ENCODE results near the gene ABCA2.

The ABCA2 gene

DNA sequence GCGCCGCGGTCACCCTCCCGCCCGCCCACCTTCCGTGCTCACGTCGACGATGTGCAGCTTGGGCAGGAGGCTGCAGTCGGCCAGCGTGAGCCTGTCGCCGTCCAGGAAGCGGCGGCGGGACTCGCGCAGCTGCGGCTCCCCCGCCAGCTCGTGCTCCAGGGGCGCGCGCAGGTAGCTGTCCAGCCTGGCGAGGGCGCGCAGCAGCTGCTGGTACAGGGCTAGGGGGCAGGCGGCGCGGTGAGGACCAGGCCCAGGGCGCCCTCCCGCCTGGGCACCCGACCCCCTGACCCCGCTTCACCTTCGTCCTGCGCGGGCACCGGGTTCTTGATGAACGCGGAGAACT lies 33.2 kb downstream of the ABCA2 start:
- no peak for DNase-seq

DNA sequence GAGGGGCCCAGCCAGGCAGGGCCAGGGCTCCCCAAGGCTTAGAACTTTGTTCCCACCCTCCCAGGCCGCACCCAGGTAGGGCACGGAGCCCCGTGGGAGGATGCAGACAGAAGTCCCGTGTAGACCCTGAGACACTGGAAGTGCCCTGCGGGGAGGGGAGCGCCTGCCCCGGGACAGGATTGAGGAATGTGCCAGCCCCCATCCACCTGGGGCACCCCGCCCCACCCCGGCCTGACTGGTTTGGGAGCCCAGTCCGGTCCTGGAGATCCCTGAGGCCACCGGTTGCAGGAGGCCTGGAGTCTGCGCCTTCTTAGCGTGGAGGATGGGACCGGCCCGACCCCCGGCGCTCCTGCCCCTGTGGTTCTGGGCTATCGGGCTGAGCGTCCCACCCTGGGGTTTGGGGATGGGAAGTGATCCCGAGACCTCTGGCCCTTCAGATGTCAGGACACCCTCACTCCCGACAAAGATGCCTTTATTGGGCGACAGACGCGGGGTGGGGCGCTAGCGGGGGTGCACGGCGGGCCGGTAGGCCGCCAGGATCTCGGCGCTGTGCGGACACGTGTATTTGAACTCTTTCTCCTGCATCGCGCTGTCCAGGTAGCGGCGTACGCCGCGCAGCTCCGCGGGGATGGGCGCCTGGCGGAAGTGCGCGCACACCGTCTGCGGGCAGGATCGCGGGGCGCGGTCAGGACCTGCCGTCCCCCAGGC lies 33.7 kb downstream of the ABCA2 start:
- DNase-seq, result no peak

DNA sequence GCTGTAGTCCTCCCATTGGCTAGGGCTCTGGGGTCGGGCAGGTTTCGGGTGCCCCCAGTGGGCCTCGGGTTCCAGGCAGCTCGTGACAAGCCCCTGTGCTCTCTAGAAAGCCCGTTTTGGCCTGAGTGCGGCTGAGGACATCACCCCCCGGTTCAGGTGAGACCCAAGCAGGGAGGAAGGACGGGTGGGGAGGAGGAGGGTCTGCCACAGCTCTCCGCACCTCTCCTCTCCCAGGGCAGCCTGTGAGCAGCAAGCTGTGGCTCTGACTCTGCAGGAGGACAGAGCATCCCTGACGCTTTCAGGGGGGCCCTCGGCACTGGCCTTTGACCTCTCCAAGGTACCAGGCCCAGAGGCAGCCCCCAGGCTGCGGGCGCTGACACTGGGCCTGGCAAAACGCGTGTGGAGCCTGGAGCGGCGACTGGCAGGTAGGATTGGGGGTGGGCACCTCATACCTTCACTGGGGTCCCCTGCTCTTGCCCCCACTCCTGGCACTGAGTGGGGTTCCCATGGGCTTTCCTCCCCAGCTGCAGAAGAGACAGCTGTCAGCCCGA lies 35.1 kb downstream of the ABCA2 start:
- DNase-seq, result no peak

DNA sequence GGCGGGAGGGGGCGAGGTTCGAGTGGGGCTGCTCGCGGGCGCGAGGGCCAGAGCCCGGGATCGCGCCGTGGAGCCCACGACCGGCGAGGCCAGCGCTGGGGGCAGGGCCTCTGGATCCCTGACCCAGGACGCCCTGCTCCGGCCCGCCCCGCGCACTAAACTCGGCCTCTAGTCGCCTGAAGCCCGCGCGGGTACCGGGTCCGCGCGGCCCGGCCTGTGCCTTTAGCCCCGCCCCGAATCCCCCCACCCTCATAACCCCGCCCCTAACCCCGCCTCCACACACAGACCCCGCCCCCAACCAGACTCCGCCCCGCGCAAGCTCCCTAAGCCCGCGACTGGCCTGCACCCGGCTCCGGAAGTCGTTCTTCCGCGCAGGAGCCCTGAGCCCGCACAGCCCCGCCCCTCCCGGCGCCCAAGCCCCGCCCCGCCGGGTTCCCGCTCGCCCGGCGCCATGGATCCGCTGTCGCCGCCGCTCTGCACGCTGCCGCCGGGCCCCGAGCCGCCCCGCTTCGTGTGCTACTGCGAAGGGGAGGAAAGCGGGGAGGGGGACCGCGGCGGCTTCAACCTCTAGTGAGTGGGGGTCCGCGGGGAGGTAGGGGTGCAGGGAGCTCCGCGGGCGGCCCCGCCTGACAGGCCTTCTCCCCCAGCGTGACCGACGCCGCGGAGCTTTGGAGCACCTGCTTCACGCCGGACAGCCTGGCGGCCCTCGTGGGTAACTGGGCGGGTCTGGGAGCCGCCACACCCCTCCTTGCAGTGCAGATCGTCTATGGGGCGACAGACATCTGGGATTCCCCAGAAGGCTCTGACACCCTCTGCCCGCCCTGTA lies 35.8 kb downstream of the ABCA2 start, which contains the start of gene PAXX:
Gene PAXX (plus strand): TSS at position 430 of the 826 bp plus-strand sequence. CDS start 22 bp downstream, at position 452.
- DNase-seq, result peak; percentile 76 to 87

DNA sequence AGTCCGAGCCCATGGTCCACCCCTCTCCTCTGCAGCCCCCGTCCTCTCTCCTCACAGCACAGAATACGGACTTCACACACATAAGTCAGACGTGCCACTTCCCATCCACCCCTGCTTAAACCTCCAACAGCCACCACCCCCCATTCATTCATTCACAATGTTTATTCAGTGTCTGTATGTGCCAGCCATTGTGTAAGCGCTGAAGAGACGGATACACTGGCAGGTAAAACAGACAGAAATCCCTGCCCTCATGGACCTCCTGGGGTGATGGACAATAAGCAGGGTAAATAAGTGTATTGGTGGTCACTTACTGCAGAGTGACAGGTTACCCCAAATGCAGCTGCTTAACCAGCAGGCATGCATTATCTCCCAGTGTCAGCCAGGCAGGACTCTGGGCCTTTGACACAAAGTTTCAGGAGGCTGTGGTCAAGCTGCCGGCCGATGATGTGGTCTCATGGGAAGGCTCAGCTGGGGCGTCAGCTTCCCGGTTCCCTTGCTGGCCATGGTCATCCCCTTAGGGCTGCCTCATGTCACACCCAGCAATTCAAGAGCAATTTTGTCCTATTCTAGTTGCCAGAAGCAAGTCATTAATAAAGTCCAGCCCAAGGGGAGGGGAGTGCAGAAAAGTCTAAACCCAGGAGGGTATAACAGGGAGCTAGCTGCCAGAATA lies 37.7 kb downstream of the ABCA2 start:
- DNase-seq, result no peak

DNA sequence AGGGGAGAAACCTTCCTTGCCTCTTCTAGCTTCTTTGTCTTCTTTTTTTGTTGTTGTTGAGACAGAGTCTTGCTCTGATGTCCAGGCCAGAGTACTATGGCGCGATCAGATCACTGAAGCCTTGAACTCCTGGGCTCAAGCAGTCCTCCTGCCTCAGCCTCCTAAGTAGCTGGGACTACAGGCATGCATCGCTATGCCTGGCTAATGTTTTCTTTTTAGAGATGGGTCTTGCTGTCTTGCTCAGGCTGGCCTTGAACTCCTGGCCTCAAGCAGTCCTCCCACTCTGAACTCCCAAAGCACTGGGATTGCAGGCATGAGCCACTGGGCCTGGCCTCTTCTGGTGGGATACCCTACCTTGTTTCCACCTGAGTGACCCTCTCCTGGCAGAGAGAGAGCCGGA lies 39.2 kb downstream of the ABCA2 start:
- DNase-seq, result no peak

DNA sequence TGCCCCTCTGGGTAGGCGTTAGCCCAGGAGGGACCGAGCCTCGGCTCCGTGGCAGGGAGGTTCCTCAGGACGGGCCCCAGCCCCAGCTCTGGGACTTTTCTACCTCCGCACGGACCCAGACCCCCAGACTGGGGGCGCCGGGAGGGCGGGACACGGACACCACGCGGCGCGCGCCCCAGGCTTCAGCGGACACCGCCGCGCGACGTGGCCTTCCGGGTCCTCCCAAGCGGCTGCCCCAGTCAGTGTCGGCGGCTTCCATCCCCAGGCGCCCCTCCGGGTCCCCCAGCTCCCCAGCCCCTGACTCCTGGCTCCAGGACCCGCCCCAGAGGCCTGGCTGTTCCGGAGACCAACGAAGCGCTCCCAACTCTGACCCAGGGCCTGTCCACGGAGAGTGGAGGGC lies 42.2 kb downstream of the ABCA2 start:
- DNase-seq, result no peak

DNA sequence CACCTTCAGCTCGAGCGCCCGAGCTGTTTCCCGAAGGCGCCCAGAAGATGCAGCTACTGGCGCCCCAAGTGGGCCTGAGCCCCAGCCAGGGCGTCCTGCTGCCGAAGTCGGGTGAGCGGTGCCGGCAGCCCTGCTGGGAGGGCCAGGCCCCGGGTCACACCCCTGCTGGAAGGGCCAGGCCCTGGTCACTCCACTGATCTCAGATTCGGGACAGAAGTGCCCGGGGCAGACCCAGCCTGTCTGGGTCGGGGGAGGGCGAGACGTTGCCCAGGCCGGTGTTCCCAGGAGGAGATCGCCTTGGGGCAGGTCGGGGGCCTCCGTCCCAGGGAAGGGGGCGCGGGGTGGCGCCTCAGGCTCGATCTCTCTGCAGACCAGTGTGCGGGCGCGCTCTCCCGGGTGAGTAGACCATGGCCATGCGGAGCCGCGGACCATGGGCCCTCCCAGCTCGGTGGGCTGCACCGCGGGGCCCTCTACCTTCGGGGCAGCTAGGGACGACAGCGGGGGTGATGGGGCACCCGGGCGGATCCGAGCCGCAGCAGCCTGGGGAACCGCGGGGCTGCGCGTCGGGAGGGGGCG lies 42.9 kb downstream of the ABCA2 start:
- no peak for DNase-seq

DNA sequence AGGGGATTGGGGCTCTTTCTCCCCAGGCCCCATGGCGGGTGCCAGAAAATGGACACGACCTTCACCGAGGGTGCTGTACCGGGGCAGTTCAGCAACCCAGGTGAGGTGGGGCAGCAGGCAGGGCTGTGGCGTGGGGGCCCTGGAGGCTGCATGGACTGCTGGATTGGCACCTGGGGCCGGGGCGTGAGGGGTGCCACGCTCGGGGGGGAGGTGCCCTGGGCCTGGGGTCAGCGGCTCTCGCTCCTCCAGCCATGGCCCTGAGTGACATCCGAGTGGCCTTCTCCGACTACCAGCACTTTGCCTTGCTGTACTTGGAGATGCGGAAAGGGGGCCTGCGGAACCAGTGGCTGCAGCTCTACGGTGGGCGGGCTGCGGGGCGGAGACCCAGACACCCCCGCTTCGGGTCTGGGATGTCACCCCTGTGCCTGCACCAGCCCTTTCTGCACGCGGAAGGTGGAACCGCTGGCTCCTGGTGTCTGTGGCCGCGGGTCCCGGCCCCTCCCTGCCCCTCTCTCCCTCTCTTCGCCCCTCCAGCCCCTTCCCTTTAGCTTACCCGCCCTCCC lies 43.5 kb downstream of the ABCA2 start:
- DNase-seq, result no peak

DNA sequence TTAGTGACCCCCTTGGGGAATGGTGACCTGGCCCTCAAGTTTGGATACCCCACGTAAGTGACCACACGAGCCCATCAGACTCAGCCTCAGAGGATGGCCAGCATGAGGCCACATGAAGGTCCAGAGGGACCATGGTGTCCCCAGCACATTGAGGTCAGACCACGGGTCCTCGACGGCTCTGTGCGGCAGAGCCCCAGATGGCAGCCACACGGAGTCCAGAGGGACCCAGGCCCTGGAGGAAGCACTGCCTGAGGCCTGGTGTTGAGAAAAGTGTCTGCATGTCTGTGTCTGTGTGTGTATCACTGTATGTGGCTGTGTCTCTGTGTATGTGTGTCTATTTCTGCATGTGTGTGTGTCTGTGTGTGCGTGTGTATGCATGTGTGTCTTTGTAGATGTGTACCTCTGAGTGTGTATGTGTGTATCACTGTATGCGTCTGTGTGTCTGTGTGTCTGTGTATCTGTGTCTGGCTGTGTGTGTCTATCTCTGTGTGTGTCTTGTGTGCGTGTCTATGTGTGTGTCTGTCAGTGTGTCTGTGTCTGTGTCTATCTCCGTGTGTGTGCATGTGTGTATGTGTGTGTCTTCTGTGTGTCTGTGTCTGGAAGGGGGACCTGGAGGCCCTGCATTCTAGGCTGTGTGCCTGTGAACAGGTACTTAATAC lies 44.3 kb downstream of the ABCA2 start:
- DNase-seq, result no peak

DNA sequence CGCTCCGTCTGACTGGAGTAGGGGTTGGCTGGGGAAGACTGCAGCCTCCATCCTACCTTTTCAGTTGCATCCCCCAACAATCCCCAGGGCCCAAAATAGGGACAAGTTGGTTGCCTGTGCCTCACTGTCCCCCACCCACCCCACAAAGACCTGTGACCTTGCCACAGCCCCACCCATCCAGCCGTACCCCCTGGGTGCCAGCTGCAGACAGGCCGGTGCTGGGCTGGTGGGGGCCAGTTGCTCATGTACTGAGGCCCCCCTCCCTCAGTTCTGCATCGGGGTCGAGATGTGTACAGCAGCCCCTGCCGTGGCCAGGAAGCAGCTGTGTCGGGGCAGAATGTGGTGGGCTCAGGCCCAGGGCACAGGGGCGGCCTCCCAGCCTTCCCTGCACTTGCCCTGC lies 44.9 kb downstream of the ABCA2 start:
- no peak for DNase-seq

DNA sequence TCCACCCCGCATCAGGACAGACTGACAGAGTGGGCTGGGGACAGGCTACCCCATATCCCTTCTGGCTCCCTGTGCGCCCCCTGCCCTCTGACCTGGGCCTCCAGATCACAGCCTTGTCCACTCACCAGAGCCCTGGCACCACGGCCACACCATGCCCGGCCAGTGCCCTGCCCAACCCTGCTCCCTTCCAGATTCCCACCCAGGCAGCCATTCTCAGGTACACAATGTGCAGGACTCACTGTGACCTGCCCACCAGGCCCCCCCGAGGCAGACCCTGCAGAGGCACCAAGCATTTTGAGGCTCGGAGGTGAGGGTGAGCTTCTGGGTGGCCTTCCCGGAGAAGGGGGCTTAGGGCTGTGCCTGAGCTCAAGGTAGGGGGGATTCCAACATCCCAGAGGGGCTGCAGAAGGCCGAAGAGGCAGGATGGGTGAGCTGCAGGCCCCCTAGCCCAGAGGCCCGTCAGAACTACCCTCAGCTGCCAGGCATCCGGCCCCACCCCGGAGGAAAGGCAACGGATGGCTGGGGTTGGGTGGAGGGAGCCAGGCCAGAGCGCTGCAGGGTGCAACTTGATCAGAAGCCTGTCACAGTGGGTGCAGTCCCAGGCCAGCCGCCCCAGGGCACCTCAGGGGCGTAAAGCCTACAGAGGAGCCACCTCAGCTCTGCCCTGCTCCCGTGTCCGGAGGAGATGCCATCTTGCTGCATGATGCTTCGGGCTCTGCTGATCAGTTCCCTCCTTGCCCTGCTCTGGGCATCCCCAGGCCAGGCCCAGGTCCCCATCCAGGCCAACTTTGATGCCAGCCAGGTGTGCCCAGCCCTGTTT lies 45.6 kb downstream of the ABCA2 start, which contains the start of gene LCNL1:
Gene LCNL1 (plus strand): TSS at position 762 of the 820 bp plus-strand sequence. CDS start 594 bp downstream, outside the sequence.
- DNase-seq, result peak in 1 of 2 donors; percentile 67

DNA sequence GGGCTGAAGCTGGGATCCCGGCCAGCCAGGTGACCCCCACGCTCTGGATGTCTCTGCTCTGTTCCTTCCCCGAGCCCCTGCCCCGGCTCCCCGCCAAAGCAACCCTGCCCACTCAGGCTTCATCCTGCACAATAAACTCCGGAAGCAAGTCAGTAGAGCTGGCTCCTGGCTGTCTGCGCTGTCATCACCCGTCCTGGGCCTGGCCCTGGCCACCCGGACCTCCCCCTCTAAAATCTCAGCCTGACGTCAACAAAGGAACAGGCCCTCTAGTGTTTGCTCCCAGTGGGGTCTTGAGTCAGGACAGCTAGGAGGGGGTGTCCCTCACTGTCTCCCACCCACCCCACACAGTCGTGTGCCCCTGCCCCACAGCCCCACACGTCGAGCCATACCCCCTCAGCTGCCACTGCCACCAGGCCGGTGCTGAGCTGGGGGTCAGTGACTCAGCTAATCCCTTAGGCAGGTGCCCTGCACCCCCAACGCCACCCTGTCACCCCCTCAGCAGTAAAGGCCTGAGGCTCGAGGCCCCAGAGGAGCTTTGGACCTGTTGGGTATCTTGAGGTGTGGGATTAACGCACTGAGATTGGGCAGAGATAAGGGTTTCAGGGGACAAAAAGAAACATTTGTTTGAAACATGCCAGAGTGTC lies 46.3 kb downstream of the ABCA2 start:
- DNase-seq, result peak; percentile 52 to 69

DNA sequence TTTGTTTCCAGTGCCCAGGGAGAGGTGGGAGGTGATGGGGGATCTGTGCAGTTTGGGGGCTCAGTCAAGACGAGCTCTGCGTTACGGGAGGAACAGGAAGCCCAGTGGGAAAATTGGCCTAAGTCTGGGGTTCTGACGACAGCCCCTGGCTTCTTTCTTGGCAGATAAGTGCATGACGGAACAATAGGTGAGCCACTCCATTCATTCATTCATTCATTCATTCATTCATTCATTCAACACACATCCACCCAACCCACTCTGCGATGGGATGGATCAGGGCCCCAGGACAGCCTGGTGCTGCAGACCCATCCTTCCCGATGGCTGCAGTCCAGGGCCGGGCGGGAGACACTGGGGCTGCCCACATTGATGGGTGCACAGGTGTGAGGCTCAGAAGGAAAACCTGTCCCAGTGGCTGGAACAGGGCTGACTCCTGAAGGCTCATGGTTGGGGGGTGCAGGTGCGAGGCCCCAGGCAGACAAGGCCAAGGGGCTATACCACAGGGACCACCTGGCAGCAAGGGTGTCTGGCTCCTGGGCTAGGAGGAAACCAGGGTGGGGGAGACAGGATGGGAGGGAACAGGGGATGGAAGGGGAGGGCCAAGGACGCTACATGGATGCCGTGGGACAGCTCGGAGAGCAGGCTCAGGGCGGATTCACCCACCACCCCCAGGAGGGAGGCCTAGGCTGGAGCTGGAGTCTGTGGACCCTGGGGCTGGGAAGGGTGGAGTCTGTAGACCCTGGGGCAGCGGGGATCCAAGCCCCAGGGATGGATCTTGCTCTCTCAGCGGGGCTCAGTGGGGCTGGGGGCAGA lies 47.2 kb downstream of the ABCA2 start:
- DNase-seq, result no peak

DNA sequence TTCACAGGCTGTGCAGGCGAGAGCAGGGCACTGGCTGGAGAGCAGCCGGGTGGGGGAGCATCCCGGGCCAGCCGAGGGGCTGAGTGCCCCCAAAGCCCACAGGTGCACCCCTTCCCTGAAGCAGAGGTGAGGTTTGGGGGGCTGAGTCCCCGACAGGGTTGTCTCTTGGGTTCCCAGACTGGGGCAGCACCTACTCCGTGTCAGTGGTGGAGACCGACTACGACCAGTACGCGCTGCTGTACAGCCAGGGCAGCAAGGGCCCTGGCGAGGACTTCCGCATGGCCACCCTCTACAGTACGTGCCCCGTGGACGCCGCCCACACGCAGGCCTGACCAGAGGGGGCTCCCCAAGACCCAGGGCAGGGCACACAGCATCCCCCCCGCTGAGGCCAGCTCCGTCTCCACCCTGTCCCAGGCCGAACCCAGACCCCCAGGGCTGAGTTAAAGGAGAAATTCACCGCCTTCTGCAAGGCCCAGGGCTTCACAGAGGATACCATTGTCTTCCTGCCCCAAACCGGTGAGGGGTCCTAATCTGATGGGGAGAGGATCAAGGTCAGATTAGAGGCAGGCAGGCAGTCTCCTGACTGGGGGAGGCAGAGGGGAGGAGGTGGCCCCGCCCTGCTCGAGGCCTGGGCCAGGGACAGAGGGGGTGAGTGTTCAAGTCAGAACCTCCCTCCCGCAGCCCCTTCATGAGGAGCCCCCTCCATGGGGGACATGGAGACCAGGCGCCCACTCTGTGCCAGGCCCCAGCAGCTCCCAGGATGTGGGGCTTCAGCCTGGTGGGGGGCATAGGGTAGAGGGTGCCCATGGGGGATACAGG lies 48.1 kb downstream of the ABCA2 start:
- no peak for DNase-seq

DNA sequence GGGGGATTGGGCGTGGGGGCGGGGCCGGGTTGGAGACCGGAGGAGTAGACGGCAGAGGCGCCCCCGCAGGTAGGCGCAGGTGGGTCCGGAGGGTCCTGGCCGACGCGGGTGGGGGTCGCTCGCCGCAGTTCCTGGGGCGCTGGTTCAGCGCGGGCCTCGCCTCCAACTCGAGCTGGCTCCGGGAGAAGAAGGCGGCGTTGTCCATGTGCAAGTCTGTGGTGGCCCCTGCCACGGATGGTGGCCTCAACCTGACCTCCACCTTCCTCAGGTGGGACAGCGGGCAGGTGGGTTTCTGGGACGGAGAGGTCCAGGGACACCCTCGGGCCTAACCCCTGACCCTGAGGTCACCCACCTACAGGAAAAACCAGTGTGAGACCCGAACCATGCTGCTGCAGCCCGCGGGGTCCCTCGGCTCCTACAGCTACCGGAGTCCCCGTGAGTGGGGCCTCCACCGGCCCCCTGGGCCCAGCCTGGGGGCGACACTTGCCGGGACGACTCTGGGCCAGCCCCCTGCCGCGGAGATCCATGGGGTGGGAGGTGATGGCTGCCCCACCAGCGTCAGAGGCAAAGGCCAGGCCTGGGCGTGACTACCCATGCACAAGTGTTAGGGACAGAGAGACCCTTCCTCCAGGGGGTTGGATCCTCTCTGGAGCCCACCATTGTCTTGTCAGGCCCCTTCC lies 49.0 kb downstream of the ABCA2 start:
- no peak for DNase-seq

DNA sequence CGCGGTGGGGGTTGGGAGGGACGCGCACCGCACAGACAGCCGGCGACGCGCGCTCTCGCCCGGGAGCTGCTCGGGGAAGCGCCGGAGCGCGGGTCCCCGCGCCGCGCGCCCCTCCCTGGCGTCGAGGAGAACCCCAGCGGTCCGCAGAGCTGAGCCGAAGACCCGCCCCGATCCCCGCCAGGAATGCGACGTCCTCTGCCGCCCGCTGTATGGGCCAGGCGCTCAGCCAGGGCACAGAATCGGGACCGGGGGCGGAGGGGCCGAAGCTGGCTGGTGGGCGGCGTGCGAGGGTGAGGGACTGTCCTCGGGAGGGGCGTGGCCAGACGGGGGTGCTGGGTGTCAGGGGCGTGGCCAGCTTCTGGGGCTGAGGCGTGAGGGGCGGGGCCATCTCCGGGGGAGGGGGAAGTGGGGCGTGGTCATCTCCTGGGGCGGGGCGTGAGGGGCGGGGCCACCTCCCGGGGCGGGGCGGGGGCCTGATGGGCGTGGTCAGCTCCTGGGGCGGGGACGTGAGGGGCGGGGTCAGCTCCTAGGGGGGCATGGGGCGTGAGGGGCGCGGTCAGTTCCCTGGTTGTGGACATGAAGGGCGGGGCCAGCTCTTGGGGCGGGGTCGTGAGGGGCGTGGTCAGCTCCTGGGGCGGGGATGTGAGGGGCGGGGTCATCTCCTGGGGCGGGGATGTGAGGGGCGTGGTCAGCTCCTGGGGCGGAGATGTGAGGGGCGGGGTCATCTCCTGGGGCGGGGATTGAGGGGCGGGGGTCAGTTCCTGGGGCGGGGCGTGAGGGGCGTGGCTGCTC lies 49.8 kb downstream of the ABCA2 start:
- peak; percentile 88 to 95 for DNase-seq
